NB4 (cell line): ENCODE data around the gene DSG3.

Source experiments
- CTCF ChIP-seq: IDR thresholded peaks from one replicate; pipeline ENCODE4 v1.5.1; 2012; ENCODE audit warnings: low read depth, low read length
- POLR2A ChIP-seq: IDR thresholded peaks from 2 replicates; pipeline ENCODE4 v1.6.1; 2011; ENCODE audit warnings: mild to moderate bottlenecking; ENCODE audit not compliant: insufficient read length; ENCODE audit errors: extremely low read depth

- TF ChIP-seq CTCF (no peak), POLR2A (no peak)
These were observed 61.2 kb downstream of the DSG3 start for GRCh38 chr18:31508781-31509180.
